HepG2 (cell line): ENCODE measurements around the gene JMY. TPM values are rescaled to one million over a fixed set of nuclear protein-coding genes. Genes with fewer than 3 reads are reported as not detected.

Source experiments
- ATAC-seq: fragments of 200-7000 bp; cut with Tn5 transposase; 3 replicates; pipeline ENCODE4 v1.9.1; 2020; ENCODE audit warnings: mild to moderate bottlenecking, moderate library complexity
- BruUV-seq: library from RNA; stranded (reverse); fragments of 400-500 nt; replicated peaks from 2 replicates; lab custom pipeline; 2021; lab: Mats Ljungman, UMichigan
- CTCF ChIA-PET: fragments of 300-600 bp; formaldehyde crosslinking; extraction: SDS; loops from one replicate; lab custom pipeline; 2021; ENCODE audit warnings: low total read pairs, inconsistent platforms, low intra/inter-chr PET ratio; lab: Yijun Ruan, JAX
- POLR2A ChIA-PET: fragments of 350-600 bp; sonication (Branson Sonifier 250); formaldehyde crosslinking; loops from one replicate; lab custom pipeline; 2020; ENCODE audit warnings: antibody characterized with exemption, inconsistent platforms; lab: Yijun Ruan, JAX
- DNase-seq: peaks from one replicate; pipeline ENCODE4 v3.0.0-alpha.2; 2015; ENCODE audit warnings: low spot score
- FAIRE-seq: peaks from 3 replicates; lab custom pipeline; 2011; peaks lifted over from hg19 to GRCh38; lab: Jason Lieb, UNC
- H2AFZ ChIP-seq: one replicate; pipeline ENCODE4 v1.6.1; 2011; ENCODE audit warnings: low read length, inconsistent platforms
- H3K27ac ChIP-seq: fragments of 300-600 bp; 3 replicates; pipeline ENCODE4 v1.8.0; 2011; ENCODE audit warnings: mixed run types, mild to moderate bottlenecking, mixed read lengths, low read length, inconsistent platforms; ENCODE audit not compliant: insufficient read depth; ENCODE audit errors: extremely low read length
- H3K27me3 ChIP-seq, 2 experiments: fragments of 200-600 bp in 1 of 2; 2 replicates in 1 of 2; 3 replicates in 1 of 2; pipeline versions ENCODE4 v1.6.0 to v1.8.0; 2011; ENCODE audit warnings: low read length in 2 of 2, mild to moderate bottlenecking in 2 of 2, moderate library complexity in 2 of 2, inconsistent platforms in 1 of 2; ENCODE audit not compliant: insufficient read depth in 2 of 2, control insufficient read depth in 1 of 2
- H3K36me3 ChIP-seq, 2 experiments: fragments of 200-600 bp in 1 of 2; replicated peaks in 1 of 2; 2 replicates in 1 of 2; 3 replicates in 1 of 2; pipeline versions ENCODE4 v1.5.1 to v1.8.0; 2011; ENCODE audit warnings: low read length in 2 of 2, inconsistent platforms in 1 of 2; ENCODE audit not compliant: insufficient read depth in 2 of 2, control insufficient read depth in 1 of 2
- H3K4me1 ChIP-seq: 2 replicates; pipeline ENCODE4 v1.5.1; 2012; ENCODE audit warnings: low read length, inconsistent platforms; ENCODE audit not compliant: insufficient read depth
- H3K4me2 ChIP-seq: 2 replicates; pipeline ENCODE4 v1.6.0; 2011; ENCODE audit warnings: low read depth, low read length, inconsistent platforms
- H3K4me3 ChIP-seq, 3 experiments: fragments of 200-600 bp in 1 of 3; sonication (generic), shearing (Covaris generic) in 1 of 3; replicated peaks in 1 of 3; 2 replicates each; pipeline ENCODE4 v1.5.1; 2011 to 2016; ENCODE audit warnings: low read length in 3 of 3, inconsistent platforms in 2 of 3, low read depth in 2 of 3, mild to moderate bottlenecking in 2 of 3, control low read depth in 1 of 3, mixed read lengths in 1 of 3; ENCODE audit not compliant: insufficient read depth in 1 of 3
- H3K79me2 ChIP-seq: one replicate; pipeline ENCODE4 v1.6.1; 2011; ENCODE audit warnings: low read length, inconsistent platforms; ENCODE audit not compliant: insufficient read depth
- H3K9ac ChIP-seq: 2 replicates; pipeline ENCODE4 v1.6.0; 2011; ENCODE audit warnings: mild to moderate bottlenecking, low read depth, low read length, inconsistent platforms; ENCODE audit not compliant: insufficient read depth
- H3K9me3 ChIP-seq: 2 replicates; pipeline ENCODE4 v1.5.1; 2012; ENCODE audit warnings: mild to moderate bottlenecking, low read length
- H4K20me1 ChIP-seq: 2 replicates; pipeline ENCODE4 v1.6.0; 2011; ENCODE audit warnings: inconsistent platforms, mild to moderate bottlenecking, low read length, moderate library complexity; ENCODE audit not compliant: insufficient read depth
- ARNTL ChIP-seq: sonication (generic); formaldehyde crosslinking; IDR thresholded peaks from 2 replicates; pipeline ENCODE4 v1.4.0; 2020; ENCODE audit warnings: mild to moderate bottlenecking, missing genetic modification reagents
- BRD4 ChIP-seq: sonication (generic); formaldehyde crosslinking; IDR thresholded peaks from 2 replicates; pipeline ENCODE4 v1.4.0; 2020; ENCODE audit warnings: missing genetic modification reagents
- DPF2 ChIP-seq: sonication (generic); formaldehyde crosslinking; IDR thresholded peaks from 2 replicates; pipeline ENCODE4 v1.4.0; 2020; ENCODE audit warnings: mild to moderate bottlenecking, low read depth, missing genetic modification reagents, borderline replicate concordance
- NR2F2 ChIP-seq: IDR thresholded peaks from 2 replicates; pipeline ENCODE4 v1.6.1; 2012; ENCODE audit warnings: low read depth, inconsistent platforms, borderline replicate concordance
- ZNF512 ChIP-seq: sonication (generic); formaldehyde crosslinking; IDR thresholded peaks from 2 replicates; pipeline ENCODE4 v1.4.0; 2020; ENCODE audit warnings: mild to moderate bottlenecking, missing genetic modification reagents
- ZNF615 ChIP-seq: sonication (generic); formaldehyde crosslinking; IDR thresholded peaks from 2 replicates; pipeline ENCODE4 v1.5.0; 2020; ENCODE audit warnings: mild to moderate bottlenecking, missing genetic modification reagents, borderline replicate concordance
- whole genome bisulfite sequencing: methylation state at CpG from one replicate; pipeline ENCODE4 v1.1.6; 2017; ENCODE audit warnings: low lambda C conversion rate; 5-methylcytosine and 5-hydroxymethylcytosine counted together
- in situ Hi-C: cut with HindIII; loops from 2 replicates; pipeline ENCODE4 v1.10.0; 2017; ENCODE audit warnings: low pct_unique_long_range_greater_than_20kb; ENCODE audit not compliant: extremely low pct_ligation_motif_present
- intact Hi-C: fragments of 100-400 bp; cut with micrococcal nuclease; formaldehyde crosslinking; loops from one replicate; pipeline ENCODE4 v1.10.0; 2022; ENCODE audit not compliant: unreplicated experiment
- polyA plus RNA-seq, 8 experiments: library from polyadenylated mRNA; depleted of rRNA in 3 of 8; stranded (reverse) in 7 of 8; unstranded in 1 of 8; fragments of >200 nt; fragmentation: Illumina TruSeq in 4 of 8; extraction: Trizol in 4 of 8; gene quantifications; 2 replicates each; pipeline versions ENCODE4 v1.2.1 to v1.2.3, GENCODE V29; 2011 to 2016; ENCODE audit warnings: low read depth in 4 of 8, missing spikeins in 1 of 8, mixed read lengths in 1 of 8; ENCODE audit not compliant: insufficient read depth in 1 of 8
- total RNA-seq, 5 experiments: library from RNA; depleted of rRNA; stranded (reverse); fragments of >200 nt; fragmentation: Illumina TruSeq; extraction: Trizol; gene quantifications; 2 replicates each; pipeline ENCODE4 v1.2.3, GENCODE V29; 2016; ENCODE audit warnings: low read depth in 1 of 5
- TF ChIP-seq, protein P1 (sequence below): sonication (generic); formaldehyde crosslinking; IDR thresholded peaks from 2 replicates; pipeline ENCODE4 v1.4.0; 2020; ENCODE audit warnings: missing genetic modification reagents
- TF ChIP-seq, protein P2 (sequence below): sonication (generic); formaldehyde crosslinking; IDR thresholded peaks from 2 replicates; pipeline ENCODE4 v1.5.0; 2020; ENCODE audit warnings: mild to moderate bottlenecking, missing genetic modification reagents
- TF ChIP-seq, protein P3 (sequence below): sonication (generic); formaldehyde crosslinking; IDR thresholded peaks from 2 replicates; pipeline ENCODE4 v1.4.0; 2020; ENCODE audit warnings: missing genetic modification reagents

Gene JMY
- total and polyA plus RNA-seq, 2 of the 13 experiments (the other 11 are each of a cell fraction or from before 2014, with no cell fraction given) = 4.0 to 4.2 TPM

GRCh38 chr5:79242242-79243039 is 6.5 kb downstream of the JMY start:
- no peak for ATAC-seq
- in situ Hi-C loops (no loop called here), intact Hi-C loops (no loop called here)
- Histone ChIP-seq H3K36me3 (no peaks in the 10 kb centered on the region; a peak in 1 of 5 replicates), H3K4me1 (peaks cover 31% of the 10 kb centered on the region), H3K79me2 (peaks cover 87% of the 10 kb centered on the region), H3K4me3 (no peak overlapping the region), H3K27me3 (no peaks in the 10 kb centered on the region), H3K9ac (no peak overlapping the region), H4K20me1 (peaks cover 66% of the 10 kb centered on the region), H3K9me3 (no peaks in the 10 kb centered on the region), H2AFZ (no peak overlapping the region), H3K4me2 (no peak overlapping the region), H3K27ac (no peak overlapping the region)
- DNase-seq = no peak
- CTCF ChIA-PET = no interaction called here
- no TSS peak for BruUV-seq
- 81% methylated on average over 5 of the region's 5 CpGs for WGBS
- FAIRE-seq = no peak
- POLR2A ChIA-PET = no interaction called here
- TF ChIP-seq, protein P1, sequence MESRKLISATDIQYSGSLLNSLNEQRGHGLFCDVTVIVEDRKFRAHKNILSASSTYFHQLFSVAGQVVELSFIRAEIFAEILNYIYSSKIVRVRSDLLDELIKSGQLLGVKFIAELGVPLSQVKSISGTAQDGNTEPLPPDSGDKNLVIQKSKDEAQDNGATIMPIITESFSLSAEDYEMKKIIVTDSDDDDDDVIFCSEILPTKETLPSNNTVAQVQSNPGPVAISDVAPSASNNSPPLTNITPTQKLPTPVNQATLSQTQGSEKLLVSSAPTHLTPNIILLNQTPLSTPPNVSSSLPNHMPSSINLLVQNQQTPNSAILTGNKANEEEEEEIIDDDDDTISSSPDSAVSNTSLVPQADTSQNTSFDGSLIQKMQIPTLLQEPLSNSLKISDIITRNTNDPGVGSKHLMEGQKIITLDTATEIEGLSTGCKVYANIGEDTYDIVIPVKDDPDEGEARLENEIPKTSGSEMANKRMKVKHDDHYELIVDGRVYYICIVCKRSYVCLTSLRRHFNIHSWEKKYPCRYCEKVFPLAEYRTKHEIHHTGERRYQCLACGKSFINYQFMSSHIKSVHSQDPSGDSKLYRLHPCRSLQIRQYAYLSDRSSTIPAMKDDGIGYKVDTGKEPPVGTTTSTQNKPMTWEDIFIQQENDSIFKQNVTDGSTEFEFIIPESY (CRISPR knock-in tag) = no peak
- TF ChIP-seq ARNTL (CRISPR knock-in tag) (no peak), NR2F2 (no peak), BRD4 (CRISPR knock-in tag) (no peak), ZNF615 (CRISPR knock-in tag) (no peak), DPF2 (CRISPR knock-in tag) (no peak), ZNF512 (CRISPR knock-in tag) (no peak)
- TF ChIP-seq, protein P2, sequence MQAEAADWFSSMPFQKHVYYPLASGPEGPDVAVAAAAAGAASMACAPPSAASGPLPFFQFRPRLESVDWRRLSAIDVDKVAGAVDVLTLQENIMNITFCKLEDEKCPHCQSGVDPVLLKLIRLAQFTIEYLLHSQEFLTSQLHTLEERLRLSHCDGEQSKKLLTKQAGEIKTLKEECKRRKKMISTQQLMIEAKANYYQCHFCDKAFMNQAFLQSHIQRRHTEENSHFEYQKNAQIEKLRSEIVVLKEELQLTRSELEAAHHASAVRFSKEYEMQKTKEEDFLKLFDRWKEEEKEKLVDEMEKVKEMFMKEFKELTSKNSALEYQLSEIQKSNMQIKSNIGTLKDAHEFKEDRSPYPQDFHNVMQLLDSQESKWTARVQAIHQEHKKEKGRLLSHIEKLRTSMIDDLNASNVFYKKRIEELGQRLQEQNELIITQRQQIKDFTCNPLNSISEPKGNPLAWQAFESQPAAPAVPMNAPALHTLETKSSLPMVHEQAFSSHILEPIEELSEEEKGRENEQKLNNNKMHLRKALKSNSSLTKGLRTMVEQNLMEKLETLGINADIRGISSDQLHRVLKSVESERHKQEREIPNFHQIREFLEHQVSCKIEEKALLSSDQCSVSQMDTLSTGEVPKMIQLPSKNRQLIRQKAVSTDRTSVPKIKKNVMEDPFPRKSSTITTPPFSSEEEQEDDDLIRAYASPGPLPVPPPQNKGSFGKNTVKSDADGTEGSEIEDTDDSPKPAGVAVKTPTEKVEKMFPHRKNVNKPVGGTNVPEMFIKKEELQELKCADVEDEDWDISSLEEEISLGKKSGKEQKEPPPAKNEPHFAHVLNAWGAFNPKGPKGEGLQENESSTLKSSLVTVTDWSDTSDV (CRISPR knock-in tag) = no peak
- TF ChIP-seq, protein P3, sequence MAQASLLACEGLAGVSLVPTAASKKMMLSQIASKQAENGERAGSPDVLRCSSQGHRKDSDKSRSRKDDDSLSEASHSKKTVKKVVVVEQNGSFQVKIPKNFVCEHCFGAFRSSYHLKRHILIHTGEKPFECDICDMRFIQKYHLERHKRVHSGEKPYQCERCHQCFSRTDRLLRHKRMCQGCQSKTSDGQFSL (CRISPR knock-in tag) = no peak
